Right forelimb (tissue), 1 donor: ENCODE measurements around the gene PWWP2B.

ENCODE experiments used
- DNase-seq: peaks from one replicate; pipeline ENCODE4 v3.0.0-alpha.2; 2018

The PWWP2B gene

DNA sequence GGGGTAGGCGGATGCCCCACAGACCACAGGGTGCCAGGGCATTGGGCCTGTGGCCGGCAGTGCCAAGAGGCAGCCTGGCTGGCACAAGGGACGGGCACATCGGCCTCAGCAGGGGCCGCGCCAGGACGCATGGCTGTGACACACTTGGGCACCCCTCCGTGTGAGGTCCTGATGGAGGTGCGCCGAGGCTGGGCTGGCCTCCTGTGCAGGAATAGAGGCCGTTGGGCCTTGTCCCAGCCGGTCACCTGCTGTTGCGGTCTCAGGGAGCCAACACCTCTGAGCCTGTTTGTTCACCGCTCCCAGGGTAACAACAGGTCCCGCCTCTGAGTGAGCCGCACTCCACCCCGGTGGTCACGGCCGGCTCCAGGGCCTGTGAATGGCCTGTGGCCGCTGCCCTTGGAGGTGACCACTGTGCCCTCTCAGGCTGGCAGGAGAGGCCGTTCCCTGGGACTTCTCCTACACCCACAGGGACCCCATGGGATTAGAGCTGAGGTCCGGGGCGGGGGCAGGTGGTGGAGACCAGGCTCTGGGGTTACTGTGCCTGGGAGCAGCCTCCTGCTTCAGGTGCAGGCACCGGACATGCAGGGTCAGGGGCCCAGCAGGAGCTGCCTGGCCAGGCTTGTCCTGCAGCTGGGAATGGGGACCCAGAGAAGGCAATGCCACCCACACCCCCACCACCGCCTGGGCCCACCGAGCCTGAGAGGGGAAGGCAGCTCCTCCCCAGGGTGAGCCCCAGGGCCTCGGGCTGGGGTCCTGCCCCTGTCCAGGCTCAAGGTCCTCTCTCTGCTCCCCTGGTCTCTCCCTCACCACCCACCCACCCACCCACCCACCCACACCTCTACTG is 12.0 kb downstream of the PWWP2B start:
- no peak for DNase-seq

- no peak for DNase-seq
Observed at GRCh38 chr10:132409667-132410028, 12.6 kb downstream of the PWWP2B start.

DNA sequence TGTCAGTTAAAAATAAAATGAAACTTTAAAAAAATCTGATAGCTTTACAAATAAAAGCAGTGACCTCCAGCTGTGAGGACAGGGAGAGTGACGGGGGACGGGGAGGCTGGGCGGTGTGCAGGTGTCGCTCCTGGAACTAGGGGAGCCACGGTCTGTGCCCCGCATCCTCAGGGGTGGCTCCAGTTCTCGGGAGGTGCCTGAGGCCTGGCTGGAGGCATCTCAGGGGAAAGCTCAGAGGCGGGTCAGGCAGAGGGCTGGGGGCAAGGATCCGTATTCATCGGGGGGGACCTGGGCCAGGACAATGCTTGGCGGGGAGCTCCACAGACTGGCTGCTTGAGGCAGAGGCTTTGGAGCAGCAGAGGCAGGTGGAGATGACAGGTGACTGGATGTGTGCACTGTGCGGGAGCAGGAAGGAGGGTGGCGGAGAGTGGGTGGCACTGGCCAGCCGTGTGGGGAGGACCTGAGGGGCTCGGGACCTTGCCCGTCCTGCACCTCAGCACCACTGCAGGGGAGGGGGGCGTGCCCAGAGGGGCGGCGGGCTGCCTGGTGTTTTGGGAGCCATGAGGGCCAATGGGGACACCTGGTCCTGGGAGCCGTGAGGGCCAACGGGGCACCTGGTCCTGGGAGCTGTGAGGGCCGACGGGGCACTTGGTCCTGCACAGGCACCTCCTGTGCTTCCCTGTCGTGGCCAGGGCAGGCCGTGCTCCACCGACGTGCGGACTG is 13.2 kb downstream of the PWWP2B start:
- DNase-seq = no peak

DNA sequence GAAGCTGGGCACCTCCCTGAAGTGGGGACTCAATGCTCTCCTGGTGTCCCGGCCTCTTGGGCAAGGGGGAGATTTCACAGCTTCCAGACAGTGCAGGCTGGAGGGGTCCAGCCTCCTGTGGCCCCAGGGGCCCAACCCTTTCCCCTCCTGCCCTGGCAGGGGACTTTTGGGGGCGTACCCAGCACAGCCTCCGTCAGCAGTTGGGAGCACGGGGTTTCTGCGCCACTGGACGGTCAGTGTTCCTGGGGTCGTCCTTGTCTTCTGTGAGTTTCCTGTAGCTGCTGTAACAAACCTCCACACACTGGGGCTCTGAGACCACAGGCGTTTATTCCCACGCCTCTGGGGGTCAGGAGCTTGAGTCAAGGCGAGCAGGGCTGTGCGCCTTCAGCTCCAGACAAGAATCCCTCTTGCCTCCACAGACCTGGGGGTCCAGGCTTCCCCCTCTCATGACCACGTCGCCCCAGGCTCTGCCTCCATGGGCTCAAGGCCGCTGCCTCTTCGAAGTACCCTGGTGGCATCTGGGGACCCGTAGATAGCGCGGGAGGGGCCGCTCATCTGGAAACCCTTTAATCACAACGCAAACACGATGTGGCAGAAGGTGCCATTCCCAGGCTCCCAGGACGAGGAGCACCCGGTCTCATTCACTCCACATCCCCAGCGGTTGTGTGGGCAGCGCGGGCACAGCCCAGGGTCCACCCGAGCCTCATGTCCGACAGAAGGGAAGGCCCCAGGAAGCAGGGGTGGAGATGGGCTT is 14.0 kb downstream of the PWWP2B start:
- DNase-seq = no peak

DNA sequence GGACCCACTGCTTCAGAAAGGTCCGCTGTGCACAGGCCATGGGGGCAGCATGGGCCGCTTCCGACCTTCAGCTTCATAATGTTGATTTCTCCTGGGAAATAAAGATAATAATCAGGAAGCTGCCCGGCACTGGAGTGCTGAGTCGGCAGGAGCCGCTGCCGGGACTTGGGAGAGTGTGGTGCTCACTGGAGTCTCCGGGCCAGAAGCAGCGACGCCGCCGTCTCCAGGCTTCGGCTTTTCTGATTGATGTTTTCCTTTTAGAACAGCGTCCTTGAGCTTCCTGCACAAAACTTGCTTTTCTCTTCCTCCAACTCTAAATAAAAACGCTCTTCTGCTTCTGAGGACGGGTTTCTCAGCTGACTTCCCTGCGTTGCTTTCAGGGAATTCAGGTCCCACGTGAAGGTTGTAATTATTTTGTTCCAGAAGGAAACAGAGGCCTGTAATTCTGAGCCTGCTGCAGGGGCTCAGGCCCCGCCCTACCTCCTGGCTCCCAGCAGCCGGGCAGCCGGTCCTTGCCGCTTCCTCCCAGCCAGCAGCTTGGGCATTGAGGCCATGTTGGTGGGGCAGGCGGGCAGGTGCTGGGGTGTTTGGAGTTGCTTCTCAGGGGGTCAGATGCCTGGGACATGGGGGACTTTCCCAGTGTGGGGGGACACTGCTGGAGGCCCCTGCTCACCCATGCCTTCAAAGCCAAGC is 14.7 kb downstream of the PWWP2B start:
- DNase-seq = no peak

- DNase-seq = no peak
Observed at GRCh38 chr10:132412316-132413192, 15.6 kb downstream of the PWWP2B start.

DNA sequence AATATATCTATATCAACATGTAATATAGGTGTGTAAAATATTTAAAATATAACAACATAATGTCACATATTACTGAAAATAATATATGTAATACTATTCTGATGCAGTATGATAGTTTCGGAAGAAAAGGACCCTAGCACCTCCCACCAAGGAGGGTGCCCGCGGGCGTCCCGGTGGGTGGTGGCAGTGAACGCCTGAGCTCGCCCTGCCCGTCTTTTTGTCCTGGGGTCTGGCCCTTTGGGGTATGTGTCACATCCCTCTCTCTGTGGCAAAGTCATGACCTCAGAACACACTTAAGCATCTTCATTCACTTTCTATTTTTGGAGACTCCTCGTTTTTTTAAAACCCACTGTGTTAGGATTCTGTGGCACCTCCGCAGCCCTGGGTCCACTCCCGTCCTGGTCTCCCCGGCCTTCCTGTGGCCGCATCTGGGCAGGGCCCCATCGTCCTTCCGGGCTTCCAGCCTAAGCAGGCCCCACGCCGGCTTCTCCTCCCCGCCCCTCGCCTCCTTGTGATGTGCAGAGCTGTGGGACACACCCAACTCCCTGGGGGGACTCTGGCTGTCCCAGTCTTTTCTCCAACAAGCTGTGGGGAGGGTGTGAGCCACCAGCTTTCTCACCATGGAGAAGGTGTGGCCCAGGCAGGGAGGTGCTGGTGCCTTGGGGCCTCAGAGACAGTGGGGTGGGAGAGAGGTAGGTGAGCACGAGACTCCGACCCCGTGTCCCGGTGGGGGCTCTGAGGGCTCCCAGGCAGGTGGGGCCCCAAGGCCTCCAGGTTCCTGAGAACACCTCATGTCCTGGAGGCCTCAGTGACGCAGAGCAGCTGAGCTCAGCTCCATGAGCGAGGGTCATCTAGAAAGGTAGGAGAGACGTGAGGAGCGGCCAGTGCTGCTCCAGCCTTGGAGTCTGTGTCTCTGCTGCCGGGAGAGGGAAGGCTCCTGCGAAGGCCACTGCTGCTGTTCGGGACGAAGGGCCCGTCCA is 16.5 kb downstream of the PWWP2B start:
- no peak for DNase-seq

DNA sequence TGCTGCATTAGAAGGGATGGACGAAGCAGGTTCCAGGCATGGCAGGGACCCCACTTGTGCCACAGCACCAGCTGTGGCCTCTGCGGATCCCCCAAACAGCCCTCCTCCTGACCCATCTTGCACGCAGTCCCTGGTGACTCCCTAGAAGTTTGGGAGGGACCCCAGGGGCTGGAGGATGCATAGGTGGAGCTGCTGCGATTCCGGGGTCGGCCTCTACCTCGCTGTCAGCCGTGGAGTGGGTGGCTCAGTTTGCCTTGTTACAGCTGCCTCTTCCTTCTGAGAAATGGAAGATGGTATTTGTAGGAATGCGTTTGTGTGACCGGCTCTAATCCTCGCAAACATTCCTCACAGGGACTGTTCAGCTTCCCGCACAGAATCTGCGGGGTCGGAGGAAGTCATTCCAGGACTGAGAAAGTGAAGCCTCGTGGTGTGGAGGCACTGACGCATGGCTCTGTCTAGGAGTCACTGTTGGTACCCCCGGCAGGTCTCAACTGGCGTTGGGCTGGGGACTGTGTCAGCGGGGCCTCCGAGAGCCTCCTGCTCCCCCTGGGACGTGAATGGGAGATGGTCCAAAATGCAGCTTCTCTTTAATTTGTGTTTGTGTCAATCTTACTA is 17.5 kb downstream of the PWWP2B start:
- no peak for DNase-seq

- DNase-seq = no peak
Observed at GRCh38 chr10:132415255-132415654, 18.3 kb downstream of the PWWP2B start.

GRCh38 chr10:132415956-132416355 is 19.0 kb downstream of the PWWP2B start:
- DNase-seq = no peak

DNA sequence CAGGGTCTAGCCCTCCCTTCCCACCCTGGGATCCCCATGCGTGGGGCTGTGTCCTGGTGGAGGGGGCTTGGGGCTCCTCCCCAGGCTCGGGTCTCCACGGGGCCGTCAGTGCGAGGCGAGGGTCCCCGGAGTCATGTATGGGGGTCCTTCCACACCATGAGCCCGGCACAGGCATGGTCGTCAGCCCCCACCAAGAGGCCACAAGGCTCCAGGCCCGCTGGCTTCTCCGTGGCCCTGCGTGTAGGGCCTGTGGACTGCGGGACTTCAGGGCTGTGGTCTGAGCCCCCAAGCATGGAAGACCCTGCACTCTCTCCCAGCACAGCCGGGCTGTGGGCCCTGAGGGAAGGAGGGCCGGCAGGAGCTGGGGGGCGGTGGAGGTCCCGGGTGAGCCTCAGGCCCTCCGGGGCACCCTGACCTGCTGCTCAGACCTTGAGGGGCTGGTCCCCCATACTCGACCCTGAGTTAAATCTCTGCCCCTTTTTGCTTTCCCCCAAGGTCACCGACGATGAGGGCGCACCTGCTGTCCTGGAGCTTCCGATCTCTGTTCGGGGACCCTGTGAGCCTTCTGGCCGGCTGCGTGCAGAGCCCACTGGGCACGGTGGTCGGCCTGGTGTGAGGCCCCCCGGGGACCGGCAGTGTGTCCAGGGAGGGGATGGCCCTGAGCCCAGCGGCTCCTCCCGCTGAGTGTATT is 19.7 kb downstream of the PWWP2B start:
- DNase-seq = no peak

DNA sequence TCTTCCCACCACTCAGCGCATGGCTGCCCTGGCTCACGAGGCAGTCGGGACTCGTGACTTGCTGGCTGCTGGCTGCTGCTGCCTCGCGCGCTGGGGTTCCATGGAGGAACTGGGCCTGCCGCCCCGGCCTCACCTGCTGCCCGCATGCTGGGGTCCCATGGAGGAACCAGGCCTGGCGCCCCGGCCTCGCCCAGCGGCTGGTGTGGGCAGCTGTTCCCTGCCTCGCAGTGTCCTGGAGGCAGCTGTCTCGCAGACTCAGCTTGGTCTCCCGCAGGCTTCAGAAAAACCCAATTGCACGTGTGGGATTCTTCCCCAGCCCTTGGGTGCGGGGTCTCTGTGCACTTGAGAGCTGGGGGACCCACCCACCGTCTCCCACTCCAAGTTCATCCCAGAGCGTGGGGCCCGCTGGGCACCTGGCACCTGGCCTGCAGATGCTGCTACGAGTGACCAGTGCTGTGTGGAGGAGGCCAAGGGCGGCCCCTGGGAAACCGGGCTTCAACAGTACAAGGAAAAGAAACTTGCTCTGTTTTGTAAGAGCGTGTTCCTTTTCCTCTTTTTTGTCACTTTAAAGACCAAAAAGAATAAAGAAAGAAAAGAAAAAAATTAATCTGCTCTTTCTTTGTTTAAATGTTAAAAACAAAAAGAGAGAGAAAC is 20.4 kb downstream of the PWWP2B start:
- DNase-seq = no peak

GRCh38 chr10:132417957-132418441 is 21.0 kb downstream of the PWWP2B start:
- no peak for DNase-seq

DNA sequence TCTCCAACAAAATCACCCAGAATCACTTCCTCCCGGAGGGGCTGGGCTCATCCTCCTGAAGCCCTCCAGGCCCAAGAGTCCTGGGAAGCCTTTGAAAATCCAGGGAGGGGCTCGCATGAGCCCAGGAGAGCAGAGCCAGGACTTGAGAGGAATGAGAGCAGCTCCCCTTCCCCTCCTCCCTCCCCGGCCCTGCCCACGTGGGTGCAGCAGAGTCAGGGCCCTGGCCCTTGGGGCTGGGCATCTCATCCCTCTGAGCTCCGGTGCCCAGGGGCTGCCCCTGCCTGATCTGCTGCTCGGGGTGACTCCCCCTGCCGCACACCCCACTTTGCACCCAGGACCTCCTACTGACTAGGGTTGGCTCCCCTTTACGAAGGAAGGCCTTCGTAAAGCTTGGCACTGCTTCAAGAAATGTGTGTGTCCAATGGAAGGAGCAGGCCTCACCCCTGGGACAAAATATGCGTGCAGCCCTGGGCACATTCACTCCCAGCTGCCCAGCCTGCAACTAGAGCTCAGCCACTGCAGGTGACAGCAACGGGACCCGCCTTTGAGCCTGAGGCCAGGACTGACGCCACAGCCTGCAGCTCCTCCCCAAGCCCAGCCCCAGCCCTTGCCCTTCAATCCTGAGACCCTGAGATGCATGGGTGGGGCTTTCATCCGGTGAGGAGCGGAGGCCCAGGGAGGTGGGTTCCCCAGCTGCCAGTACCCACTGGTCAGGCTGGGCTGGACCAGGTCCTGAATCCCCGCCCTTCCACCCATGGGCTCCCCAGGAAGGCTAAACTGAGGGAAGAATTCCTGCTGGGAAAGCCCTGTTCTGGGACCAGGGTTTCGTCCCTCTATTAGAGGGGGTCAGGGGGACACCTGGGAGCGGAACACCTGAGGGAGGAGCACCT is 21.8 kb downstream of the PWWP2B start:
- no peak for DNase-seq

- no peak for DNase-seq
Observed at GRCh38 chr10:132419538-132420468, 22.8 kb downstream of the PWWP2B start.

GRCh38 chr10:132420469-132420980 is 23.5 kb downstream of the PWWP2B start:
- no peak for DNase-seq
